GM21619 (cell line): ENCODE results near the gene HORMAD2.
"Not testable (repeated sequence)": the region's sequence is repeated elsewhere in the genome, so short reads cannot be mapped to it uniquely, and the experiment has no call there.

ENCODE experiments used
- ATAC-seq: cut with Tn5 transposase; IDR thresholded peaks from one replicate; pipeline ENCODE4 v1.9.1; 2021; ENCODE audit not compliant: unreplicated experiment

HORMAD2 gene

DNA sequence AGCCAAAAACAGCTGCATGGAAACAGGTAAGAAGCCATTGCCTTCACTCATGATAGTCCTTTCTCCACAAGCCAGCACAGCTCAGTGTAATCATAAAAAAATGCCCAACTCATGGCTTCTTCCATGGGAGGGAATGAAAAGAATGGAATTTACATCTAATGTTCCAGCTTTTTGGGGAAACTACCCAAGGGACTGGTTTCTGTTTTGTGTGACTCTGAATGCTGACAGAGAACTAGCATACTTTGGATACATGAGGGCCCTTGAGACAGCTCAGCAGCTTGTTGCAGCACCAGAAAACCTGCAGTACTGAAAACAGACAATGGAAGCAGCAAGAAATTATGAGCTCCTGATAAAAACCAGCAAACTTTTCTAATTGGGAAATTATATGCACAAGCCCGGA, 24.2 kb upstream of the HORMAD2 start:
- ATAC-seq = no peak

DNA sequence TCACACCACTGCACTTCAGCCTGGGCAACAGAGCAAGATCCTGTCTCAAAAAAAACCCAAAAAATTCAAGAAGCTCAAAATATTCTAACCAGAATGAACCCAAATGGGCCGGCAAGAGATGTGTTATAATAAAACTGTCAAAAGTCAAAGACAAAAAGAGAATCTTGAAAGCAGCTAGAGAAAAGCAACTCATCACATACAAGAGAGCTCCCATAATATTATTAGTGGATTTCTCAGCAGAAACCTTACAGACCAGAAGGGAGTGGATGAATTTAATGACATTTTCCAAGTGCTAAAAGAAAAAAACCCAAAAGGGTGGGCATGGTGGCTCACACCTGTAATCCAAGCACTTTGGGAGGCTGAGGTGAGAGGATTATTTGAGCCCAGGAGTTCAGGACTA, 22.9 kb upstream of the HORMAD2 start:
- no peak for ATAC-seq

DNA sequence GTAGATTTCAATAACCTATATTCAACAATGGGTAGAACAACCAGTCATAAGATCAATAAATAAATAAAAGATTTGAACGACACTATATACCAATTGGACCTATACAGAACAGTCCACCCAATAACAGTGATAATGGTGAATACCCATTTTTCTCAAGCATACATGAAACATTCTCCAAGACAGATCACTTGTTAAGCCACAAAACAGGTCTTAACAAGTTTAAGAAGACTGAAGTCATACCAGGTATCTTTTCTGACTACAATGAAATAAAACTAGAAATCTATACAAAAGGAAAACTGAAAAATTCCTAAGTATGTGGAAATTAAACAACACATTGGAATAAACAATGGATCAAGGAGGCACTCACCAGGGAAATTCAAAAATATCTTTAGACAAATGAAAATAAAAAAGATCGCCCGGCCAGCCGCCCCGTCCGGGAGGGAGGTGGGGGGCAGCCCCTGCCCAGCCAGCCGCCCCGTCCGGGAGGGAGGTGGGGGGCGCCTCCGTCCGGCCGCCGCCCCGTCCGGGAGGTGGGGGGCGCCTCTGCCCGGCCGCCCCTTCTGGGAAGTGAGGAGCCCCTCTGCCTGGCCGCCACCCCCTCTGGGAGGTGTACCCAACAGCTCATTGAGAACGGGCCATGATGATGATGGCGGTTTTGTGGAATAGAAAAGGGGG, 20.8 kb upstream of the HORMAD2 start:
- ATAC-seq = not testable (repeated sequence)

DNA sequence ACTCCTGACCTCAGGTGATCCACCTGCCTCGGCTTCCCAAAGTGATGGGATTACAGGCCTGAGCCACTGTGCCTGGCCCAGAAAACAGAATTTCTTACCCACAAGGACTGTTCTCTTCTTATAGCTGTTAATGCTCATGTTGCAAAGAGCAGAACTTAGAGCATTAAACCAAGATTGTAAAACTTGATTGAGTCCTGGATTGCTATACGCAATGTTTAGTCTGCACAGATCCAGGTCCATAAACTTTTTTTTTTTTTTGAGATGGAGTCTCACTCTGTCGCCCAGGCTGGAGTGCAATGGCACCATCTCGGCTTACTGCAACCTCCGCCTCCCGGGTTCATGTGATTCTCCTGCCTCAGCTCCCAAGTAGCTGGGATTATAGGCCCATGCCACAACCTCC, 19.2 kb upstream of the HORMAD2 start:
- not testable (repeated sequence) for ATAC-seq

DNA sequence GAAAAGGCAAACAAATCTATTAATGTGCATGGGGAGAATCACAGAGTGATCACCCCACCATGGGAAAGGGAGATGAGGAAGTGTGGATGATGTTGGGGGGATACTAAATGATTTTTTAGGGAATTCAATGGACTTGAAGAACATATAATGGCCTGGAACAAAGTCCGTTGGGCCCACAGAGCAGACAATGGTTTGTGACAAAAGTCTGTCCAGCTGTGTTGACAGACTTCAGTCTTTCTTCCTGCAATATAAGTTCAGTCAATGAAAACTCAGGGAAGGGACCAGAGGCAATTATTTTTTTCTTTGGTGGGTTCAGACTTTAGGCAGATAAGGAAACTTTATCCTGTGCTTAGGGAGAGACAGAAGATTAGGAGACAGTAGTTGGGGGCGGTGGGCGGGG, 18.0 kb upstream of the HORMAD2 start:
- no peak for ATAC-seq

DNA sequence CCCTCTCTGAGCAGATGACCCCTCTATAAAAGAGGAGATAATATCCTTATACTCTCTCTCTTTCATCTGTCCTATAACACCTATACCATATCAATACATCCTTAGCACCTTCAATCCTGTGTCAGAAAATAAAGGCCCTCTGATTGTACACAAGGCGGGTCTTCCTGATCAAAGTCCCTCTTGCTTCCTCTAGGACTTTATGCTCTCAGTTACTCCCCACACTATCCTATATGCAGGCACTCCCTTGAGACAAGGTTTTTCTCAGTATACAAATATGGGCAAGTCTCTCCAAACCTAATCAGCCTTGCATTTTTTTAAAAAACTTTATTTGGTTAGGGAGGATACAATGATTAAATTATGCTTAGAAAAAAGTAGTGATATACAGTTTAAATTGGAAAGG, 17.3 kb upstream of the HORMAD2 start:
- no peak for ATAC-seq

DNA sequence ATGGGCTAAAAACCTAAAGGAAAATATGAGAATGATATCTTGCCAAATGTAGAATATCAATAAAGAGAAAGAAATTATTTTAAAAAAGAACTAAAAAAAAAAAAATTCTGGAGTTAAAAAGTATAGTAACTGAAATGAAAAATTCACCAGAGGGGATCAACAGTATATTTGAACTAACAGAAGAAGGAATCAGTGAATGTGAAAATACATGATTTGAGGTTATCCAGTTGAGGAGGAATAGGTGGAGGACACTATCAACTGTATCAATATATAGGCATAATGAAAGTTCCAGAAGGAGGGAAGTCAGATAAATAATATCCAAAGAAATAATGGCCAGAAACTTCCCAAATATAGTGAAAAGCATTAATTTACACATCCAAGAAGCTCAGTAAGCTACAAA, 16.1 kb upstream of the HORMAD2 start:
- ATAC-seq = no peak

DNA sequence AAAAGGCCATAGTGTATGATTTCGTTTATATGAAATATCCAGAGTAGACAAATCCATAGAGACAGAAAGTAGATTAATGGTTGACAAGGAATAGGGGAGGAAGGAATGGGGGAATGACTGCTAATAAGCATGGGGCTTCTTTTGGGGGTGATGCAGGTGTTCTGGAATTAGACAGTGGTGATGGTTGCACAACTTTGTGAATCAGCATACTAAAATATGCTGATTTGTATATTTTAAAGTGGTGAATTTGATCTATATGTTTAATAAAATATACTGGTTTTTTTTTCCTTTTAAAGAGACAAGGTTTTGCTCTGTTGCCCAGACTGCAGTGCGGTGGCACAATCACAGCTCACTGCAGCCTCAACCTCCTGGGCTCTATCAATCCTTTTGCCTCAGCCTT, 6.5 kb upstream of the HORMAD2 start:
- no peak for ATAC-seq

DNA sequence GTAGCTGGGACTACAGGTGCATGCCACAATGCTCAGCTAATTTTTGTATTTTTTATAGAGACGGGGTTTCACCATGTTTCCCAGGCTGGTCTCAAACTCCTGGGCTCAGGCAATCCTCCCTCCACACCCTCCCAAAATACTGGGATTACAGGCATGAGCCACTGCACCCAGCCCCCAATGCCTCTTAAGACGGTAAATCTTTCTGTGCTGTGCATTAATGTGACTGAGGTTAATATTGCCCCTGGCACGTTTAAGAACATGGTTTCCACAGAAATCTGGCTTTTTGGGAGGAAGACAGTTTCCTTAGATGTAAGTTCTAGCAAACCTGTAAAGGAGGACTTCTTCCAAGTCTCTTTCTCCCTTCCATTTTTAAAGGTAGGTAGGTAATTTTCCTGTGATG, 6.1 kb upstream of the HORMAD2 start:
- no peak for ATAC-seq

DNA sequence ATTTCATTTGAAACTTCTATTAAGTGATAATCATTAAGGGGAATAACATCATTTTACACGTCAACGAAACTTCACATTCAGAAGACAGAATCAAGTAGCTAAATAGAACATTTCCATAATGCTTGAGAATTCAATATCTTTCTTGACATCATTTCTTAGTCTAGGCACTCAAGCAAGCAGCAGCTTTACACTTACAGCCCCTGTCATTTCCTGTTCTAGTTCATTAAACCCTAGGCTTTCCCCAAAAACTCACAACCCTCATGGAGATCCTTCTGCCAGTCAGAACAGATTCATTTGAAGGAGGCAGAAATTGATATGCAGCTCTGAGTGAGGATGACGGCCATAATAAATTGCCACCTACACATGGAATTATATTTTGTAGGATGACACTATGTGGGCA, 5.3 kb upstream of the HORMAD2 start:
- no peak for ATAC-seq

DNA sequence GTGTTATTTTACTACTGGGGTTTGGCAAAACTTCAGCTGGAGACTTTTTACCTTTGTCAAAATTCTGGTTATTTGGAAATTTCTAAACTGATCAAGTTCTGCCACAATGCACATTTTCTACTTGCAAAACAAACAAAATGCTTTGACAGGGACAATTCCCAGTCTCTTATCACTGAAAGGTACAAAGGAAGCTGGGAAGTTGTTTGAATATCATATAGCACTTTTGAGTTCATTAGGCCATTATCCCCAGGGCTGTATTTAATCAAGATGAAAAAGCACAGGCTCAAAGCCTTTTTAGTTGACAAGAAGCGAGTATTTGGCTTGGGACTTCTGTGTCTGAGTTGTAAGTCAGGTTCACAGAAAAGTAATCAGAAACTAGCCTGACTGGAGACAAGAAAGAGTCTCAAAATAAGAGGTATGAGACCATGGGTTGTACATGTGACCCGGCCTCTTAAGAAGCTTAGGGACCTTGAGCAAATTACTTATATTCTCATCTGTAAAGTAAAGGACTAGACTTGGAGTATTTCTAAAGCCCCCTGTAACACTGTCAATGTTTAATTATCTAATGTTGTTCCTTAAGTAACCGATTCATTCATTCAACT, 2.9 kb upstream of the HORMAD2 start:
- no peak for ATAC-seq

DNA sequence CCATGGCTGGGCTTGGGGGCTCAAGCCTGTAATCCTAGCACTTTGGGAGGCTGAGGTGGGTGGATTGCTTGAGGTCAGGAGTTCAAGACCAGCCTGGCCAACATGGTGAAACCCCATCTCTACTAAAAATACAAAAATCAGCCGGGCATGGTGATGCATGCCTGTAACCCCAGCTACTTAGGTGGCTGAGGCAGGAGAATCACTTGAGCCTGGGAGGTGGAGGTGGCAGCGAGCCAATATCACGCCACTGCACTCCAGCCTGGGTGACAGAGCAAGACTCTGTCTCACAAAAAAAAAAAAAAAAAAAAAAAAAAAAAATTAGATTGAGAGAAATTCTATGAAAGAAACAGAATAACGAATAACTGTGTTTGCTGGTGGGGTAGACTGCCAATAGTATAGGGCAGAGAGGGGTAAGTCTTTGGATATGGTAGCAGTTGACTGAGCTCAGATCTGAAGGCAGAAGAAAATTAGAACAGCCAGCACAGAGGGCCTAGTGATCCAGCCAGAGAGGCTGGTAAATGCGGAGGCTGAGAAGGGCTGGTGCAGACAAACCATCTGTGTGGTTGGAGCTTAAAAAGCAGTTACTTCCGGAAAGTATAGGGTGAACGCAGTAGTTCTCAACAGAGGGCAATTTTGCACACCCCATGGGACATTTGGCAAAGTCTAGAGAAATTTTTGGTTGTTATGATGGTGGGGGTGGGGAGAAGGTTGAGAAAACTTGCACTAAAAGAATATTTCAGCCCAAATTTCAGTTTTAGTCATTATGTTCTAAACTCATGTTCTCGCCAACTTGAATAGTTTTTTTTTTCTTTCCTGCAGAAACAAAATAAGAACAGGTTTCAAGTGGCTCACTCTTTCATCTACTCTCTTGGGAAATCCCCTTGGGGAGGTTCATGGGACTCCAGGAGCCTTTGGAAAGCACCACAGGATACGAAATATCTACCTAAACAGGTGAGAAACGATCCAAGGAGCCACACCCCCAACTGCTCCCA, 1.6 kb upstream of the HORMAD2 start:
- ATAC-seq = no peak

DNA sequence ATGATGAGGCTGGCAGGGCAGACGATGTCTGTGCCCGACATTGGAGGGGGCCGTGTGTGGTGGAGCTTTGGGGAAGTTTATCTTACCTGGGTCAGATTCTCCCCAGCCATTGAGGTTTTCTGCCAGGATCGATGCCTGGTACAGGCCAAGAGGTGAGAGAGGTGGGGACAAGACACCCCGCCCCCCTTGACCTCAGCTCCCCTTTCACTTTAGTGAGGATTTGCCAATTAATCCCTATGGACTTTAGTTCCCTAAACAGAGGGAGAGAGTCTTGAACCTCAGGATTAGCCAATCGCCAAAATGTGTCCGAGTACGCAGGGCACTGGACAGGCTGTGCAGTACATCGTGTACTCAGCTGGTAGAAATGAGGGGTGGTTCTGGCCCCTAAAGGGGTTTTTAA, 541 bp downstream of the HORMAD2 start:
- ATAC-seq = no peak

DNA sequence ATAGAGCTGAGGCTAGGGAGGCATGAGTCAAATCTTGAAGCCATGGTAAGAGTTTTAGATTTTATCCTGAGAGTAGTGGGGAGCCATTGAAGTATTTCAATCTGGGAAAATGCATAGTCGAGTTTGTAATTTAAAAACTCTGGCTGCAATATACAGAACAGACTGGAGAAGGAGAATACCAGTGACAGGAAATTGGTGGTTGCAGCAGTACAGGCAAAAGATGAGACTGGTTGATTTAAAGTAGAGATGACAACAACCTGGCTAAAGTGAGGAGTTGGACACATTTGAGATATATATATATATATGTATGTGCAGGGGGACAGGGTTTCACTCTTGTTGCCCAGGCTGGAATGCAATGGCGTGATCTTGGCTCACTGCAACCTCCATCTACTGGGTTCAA, 6.2 kb downstream of the HORMAD2 start:
- no peak for ATAC-seq

DNA sequence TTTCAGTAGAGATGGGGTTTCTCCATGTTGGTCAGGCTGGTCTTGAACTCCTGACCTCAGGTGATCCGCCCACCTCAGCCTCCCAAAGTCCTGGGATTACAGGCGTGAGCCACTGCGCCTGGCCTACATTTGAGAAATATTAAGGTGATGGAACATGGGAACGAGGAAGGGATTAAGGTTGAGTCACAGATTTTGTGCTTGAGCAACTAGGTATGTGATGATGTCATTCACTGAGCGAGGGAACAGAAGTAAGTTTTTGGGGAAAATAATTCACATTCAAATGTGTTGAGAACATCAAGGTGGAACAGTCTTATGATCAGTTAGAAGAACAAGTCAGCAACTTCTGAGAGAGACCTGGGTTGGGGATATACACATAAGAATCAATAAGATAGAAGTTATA, 6.8 kb downstream of the HORMAD2 start:
- not testable (repeated sequence) for ATAC-seq

DNA sequence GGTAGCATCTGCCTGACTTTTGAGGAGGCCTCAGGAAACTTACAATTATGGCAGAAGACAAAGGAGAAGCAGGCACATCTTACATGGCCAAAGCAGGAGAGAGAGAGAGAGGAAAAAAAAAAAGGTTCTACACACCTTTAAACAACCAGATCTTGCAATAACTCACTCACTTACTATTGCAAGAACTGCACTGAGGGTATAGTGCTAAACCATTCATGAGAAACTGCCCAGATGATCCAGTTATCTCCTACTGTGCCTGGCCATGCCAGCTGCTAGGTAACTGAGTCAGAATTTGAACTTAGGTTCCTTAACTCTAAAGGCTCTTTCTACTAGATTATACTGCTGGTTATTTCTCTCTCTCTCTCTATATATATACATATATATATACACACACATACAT, 7.3 kb downstream of the HORMAD2 start:
- ATAC-seq = no peak

DNA sequence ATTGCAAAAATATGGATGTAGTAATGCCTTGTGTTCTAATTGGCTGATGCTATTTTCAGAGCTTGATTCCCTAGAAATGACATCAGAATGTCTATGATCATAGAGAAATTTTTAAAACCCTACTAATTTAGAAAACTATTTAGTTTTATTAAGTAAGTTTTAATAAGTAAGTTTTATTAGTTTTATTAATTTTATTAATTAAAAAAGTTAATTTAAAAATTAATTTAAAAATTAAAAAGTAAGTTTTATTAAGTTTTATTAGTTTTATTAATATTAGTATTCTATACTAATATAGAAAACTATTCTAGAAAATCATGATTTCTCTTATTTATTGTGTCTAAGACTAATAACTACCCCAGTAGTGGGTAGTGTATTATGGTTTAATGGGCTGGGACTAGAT, 8.2 kb downstream of the HORMAD2 start:
- ATAC-seq = no peak

DNA sequence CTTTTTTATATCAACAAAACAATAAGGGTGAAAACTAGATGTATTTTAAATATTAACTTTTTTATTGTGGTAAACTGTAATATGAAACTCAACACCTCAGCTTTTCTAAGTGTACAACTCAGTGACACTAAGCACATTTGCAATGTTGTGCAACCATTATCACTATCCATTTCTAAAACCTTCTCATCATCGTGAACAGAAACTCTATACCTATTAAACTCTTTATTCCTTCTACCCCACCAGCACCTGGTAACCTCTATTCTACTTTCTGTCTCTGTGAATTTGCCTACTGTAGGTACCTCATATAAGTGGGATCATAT, 9.4 kb downstream of the HORMAD2 start:
- ATAC-seq = no peak

DNA sequence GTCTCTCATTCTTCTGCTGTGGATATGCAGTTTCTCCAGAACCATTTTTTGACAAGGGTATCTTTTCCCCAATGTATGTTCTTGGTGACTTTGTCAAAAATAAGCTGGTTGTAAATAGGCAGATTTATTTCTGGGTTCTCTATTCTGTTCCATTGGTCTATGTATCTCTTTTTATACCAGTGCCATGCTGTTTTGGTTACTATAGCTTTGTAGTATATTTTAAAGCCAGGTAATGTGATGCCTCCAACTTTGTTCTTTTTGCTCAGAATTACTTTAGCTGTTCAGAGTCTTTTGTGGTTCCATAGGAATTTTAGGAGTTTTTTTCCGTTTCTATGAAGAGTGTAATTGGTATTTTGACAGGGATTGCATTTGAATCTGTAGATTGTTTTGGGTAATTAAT, 12.4 kb downstream of the HORMAD2 start:
- ATAC-seq = no peak

DNA sequence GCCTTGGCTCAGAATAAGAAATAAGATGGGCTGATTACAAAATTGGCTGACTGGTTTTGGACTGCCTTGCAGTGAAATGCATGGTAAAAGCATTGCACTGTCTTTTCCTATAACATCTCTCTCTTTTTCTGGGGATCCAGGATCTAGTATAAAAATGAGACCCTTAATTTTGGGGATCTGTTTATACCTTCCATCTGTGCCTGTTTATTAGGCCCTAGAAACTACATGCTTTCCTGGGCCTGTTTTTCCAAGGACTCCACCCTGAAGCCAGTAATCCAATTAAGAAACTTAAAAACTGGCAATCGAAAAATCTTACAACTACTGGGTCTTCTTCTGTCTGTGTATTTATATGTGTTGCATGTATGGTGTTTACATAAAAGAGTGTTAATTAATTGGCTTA, 14.5 kb downstream of the HORMAD2 start:
- no peak for ATAC-seq

DNA sequence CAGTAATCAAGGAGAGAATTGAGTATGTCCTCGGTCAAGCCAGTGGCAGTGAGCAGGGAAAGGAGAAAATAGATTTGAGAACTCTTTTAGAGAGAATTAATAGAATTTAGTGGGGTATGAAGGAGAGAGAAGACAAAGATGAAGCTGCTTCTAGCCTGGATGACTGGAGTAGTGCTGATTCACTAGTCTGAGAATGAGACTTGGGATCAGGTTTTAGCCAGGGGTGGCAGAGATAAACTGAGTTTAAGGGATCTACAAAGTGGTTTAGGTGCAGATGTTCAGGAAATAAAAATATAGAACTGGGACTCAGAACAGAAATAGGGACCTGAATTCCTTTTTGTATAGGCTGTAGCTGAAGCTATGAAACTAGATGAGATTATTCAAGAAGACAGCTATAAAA, 17.6 kb downstream of the HORMAD2 start:
- no peak for ATAC-seq

DNA sequence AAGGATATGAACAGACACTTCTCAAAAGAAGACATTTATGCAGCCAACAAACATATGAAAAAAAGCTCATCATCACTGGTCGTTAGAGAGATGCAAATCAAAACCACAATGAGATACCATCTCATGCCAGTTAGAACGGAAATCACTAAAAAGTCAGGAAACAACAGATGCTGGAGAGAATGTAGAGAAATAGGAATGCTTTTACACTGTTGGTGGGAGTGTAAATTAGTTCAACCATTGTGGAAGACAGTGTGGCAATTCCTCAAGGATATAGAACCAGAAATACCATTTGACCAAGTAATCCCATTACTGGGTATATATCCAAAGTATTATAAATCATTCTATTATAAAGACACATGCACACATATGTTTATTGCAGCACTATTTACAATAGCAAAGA, 20.5 kb downstream of the HORMAD2 start:
- not testable (repeated sequence) for ATAC-seq
